Loucy (cell line): ENCODE results near the gene MESD.
A peak's percentile ranks its signal among the peaks of the same experiment; 100 is the strongest.

ENCODE experiments used
- H2AFZ ChIP-seq: fragments of 200-600 bp; sonication (generic); 2 replicates; pipeline ENCODE4 v1.6.0; 2016; ENCODE audit warnings: antibody characterized with exemption, mild to moderate bottlenecking, low read length, moderate library complexity
- H3F3A ChIP-seq: fragments of 200-600 bp; 2 replicates; pipeline ENCODE4 v1.6.0; 2016; ENCODE audit warnings: antibody characterized with exemption, low read depth, mild to moderate bottlenecking
- H3K27me3 ChIP-seq: fragments of 200-600 bp; sonication (generic); 2 replicates; pipeline ENCODE4 v1.6.1; 2014; ENCODE audit warnings: low read length, mild to moderate bottlenecking; ENCODE audit not compliant: insufficient read depth, poor library complexity, severe bottlenecking
- H3K36me3 ChIP-seq: fragments of 200-600 bp; sonication (generic); 2 replicates; pipeline ENCODE4 v1.6.1; 2016; ENCODE audit warnings: low read length; ENCODE audit not compliant: insufficient read depth
- H3K4me1 ChIP-seq: fragments of 200-600 bp; sonication (generic); 2 replicates; pipeline ENCODE4 v1.5.1; 2014; ENCODE audit warnings: low read length, mild to moderate bottlenecking; ENCODE audit not compliant: insufficient read depth, poor library complexity, severe bottlenecking
- H3K4me2 ChIP-seq: fragments of 200-600 bp; sonication (generic); 2 replicates; pipeline ENCODE4 v1.6.0; 2014; ENCODE audit warnings: antibody characterized with exemption, low read length, low read depth, mild to moderate bottlenecking; ENCODE audit not compliant: poor library complexity, severe bottlenecking
- H3K4me3 ChIP-seq: fragments of 200-600 bp; sonication (generic); 2 replicates; pipeline ENCODE4 v1.5.1; 2014; ENCODE audit warnings: low read length, mild to moderate bottlenecking, mixed read lengths; ENCODE audit not compliant: poor library complexity, severe bottlenecking
- H3K79me2 ChIP-seq: fragments of 200-600 bp; sonication (generic); 2 replicates; pipeline ENCODE4 v1.6.1; 2014; ENCODE audit warnings: low read length; ENCODE audit not compliant: insufficient read depth
- H3K9ac ChIP-seq: fragments of 200-600 bp; sonication (generic); 2 replicates; pipeline ENCODE4 v1.6.0; 2014; ENCODE audit warnings: mild to moderate bottlenecking, low read depth, low read length, moderate library complexity; ENCODE audit not compliant: poor library complexity, severe bottlenecking
- H3K9me2 ChIP-seq: fragments of 200-600 bp; sonication (generic); replicated peaks from 2 replicates; pipeline ENCODE4 v1.6.1; 2016; ENCODE audit warnings: low read depth, low read length, mixed read lengths
- H3K9me3 ChIP-seq: fragments of 200-600 bp; sonication (generic); 2 replicates; pipeline ENCODE4 v1.6.1; 2014; ENCODE audit warnings: mild to moderate bottlenecking, antibody characterized with exemption, low read length, low read depth; ENCODE audit not compliant: insufficient read depth
- H4K20me1 ChIP-seq: fragments of 200-600 bp; sonication (generic); 2 replicates; pipeline ENCODE4 v1.6.0; 2014; ENCODE audit warnings: antibody characterized with exemption, low read length, mild to moderate bottlenecking; ENCODE audit not compliant: insufficient read depth, poor library complexity, severe bottlenecking
- CTCF ChIP-seq: fragments of 200-600 bp; sonication (generic); conservative IDR thresholded peaks from 2 replicates; pipeline ENCODE4 v1.5.1; 2014; ENCODE audit warnings: mild to moderate bottlenecking, antibody characterized with exemption, low read length
- EZH2phosphoT487 ChIP-seq: fragments of 200-600 bp; IDR thresholded peaks from 2 replicates; pipeline ENCODE4 v1.6.1; 2018; ENCODE audit warnings: antibody characterized with exemption, mild to moderate bottlenecking, moderate library complexity, borderline replicate concordance

Gene MESD

DNA sequence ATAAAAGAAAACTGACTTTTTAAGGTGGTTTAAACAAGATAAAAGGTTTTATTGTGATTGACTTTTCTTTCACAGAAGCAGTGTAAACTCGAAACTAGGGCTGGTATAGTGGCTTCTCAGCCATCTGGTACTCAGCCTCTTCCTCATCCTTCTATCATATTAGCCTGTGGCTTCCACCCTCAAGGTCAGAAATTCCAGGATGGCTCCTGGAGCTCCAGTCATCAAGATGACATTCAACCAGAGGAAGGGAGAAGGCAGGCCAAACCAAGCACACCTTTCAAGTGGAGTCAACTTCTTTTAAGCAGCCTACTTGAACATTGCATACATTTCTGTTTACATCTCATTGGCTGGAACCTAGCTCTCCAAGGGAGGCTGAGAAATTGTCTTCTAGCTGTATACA, 1.3 kb upstream of the MESD start:
- Histone ChIP-seq H2AFZ (0 out of 2 replicates have a peak overlapping the region, but pooled peaks have one; percentile 4), H3F3A (no peaks in the 10 kb centered on the region), H3K9me2 (no peaks in the 10 kb centered on the region), H3K9ac (peak overlapping the region; percentile 2), H4K20me1 (peaks cover 21% of the 10 kb centered on the region), H3K36me3 (no peaks in the 10 kb centered on the region), H3K79me2 (peaks cover 36% of the 10 kb centered on the region), H3K27me3 (no peaks in the 10 kb centered on the region), H3K4me3 (no peak overlapping the region), H3K9me3 (no peaks in the 10 kb centered on the region), H3K4me2 (no peak overlapping the region), H3K4me1 (peaks cover 32% of the 10 kb centered on the region)
- no peak for TF ChIP-seq CTCF
- TF ChIP-seq EZH2phosphoT487: no peak

DNA sequence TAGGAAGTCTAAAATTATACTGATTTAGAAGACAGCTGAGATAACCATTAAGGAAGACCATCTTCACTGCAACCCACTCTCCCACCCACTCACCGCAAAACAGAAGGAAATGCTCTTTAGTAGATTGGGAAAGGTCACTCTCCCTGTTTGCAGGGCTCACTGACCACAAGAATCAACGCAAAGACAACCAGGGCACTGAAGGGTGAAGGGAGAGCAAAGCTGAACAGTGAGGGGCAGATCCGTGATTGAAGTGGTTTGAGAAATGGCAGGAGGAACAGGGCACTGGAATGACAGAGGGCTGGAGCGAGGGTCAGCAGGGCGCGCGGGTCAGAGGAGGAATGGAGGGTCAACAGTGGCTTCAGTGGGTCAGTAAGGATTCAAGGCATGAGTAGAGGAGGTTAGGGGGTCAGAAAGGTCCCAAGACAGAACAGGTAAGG, 520 bp downstream of the MESD start:
- H3K9me2 ChIP-seq: no peaks in the 10 kb centered on the region
- H4K20me1 ChIP-seq: peaks cover 39% of the 10 kb centered on the region
- TF ChIP-seq CTCF (no peak), EZH2phosphoT487 (no peak)
- peak overlapping the region; percentile 87 for H2AFZ ChIP-seq
- H3K36me3 ChIP-seq: no peaks in the 10 kb centered on the region
- H3K4me1 ChIP-seq: peaks cover 43% of the 10 kb centered on the region
- peak overlapping the region; percentile 96 for H3K4me3 ChIP-seq
- H3K27me3 ChIP-seq: no peaks in the 10 kb centered on the region
- H3K4me2 ChIP-seq: peak overlapping the region; percentile 91
- H3K9ac ChIP-seq: peak overlapping the region; percentile 93
- no peaks in the 10 kb centered on the region for H3K9me3 ChIP-seq
- peaks cover 55% of the 10 kb centered on the region for H3K79me2 ChIP-seq
- no peaks in the 10 kb centered on the region for H3F3A ChIP-seq

DNA sequence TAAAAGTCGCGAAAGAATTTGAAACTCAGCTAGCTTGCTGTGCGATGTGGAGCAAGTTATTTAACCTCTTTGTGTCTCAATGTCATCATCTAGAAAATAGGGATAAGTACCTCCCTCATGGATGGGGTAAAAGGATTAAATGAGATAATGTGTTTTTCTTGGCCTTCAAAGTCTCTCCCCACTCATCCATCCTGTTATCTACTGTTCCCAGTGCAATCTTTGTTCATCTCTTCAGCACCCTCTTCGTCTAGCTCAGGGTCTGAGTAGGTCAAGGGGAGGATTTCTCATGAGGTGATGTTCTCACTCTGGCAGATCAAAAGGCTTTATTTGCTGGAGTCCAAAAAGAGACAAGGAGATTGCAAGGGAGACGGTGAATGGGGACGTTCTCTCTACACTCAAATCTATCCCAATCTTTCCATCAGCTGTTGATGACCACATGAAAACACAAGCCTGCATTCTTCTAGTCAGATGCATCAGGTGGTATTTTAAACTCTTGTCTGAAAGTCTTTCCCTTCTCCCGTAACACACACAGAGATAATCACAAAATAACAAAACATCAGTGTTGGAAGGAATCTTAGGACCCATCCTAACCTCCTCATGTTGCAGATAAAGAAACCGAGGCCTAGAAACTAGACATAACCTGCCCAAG, 1.3 kb downstream of the MESD start:
- peak overlapping the region; percentile 96 for H3K4me3 ChIP-seq
- H3K79me2 ChIP-seq: peaks cover 61% of the 10 kb centered on the region
- H3K4me2 ChIP-seq: peak overlapping the region; percentile 91
- no peaks in the 10 kb centered on the region for H3K9me3 ChIP-seq
- TF ChIP-seq CTCF (no peak), EZH2phosphoT487 (no peak)
- peak overlapping the region; percentile 93 for H3K9ac ChIP-seq
- no peaks in the 10 kb centered on the region for H3K36me3 ChIP-seq
- H4K20me1 ChIP-seq: peaks cover 42% of the 10 kb centered on the region
- H2AFZ ChIP-seq: no peak overlapping the region
- no peaks in the 10 kb centered on the region for H3F3A ChIP-seq
- H3K27me3 ChIP-seq: no peaks in the 10 kb centered on the region
- H3K4me1 ChIP-seq: peaks cover 43% of the 10 kb centered on the region
- H3K9me2 ChIP-seq: no peaks in the 10 kb centered on the region
